Endothelial cell of umbilical vein (primary cell): ENCODE measurements around the gene RASAL2. TPM values are rescaled to one million over a fixed set of nuclear protein-coding genes. Genes with fewer than 3 reads are reported as not detected.

Experiments
- BruUV-seq: library from RNA; stranded (reverse); fragments of 400-500 nt; replicated peaks from 2 replicates; lab custom pipeline; 2021; lab: Mats Ljungman, UMichigan
- CTCF ChIA-PET: fragments of 300-600, 350-600 bp; sonication (Branson Sonifier 250); formaldehyde crosslinking; loops from one replicate; lab custom pipeline; 2021; ENCODE audit warnings: antibody characterized with exemption, inconsistent platforms; lab: Charles Lee
- POLR2A ChIA-PET: fragments of 300-600, 350-600 bp; sonication (Branson Sonifier 250); formaldehyde crosslinking; loops from one replicate; lab custom pipeline; 2021; ENCODE audit warnings: antibody characterized with exemption, inconsistent platforms; lab: Charles Lee
- DNase-seq: peaks from one replicate; pipeline ENCODE4 v3.0.0-alpha.2; 2011; ENCODE audit warnings: low read depth, low spot score
- FAIRE-seq: peaks from 2 replicates; lab custom pipeline; 2011; peaks lifted over from hg19 to GRCh38; lab: Jason Lieb, UNC
- H2AFZ ChIP-seq: 2 replicates; pipeline ENCODE4 v1.6.0; 2012; ENCODE audit warnings: low read depth, low read length, control low read depth, inconsistent platforms
- H3K27ac ChIP-seq: 2 replicates; pipeline ENCODE4 v1.5.1; 2011; ENCODE audit warnings: low read depth, mild to moderate bottlenecking, control low read depth, low read length, moderate library complexity; ENCODE audit not compliant: insufficient read depth
- H3K27me3 ChIP-seq, 2 experiments: 2 replicates each; pipeline versions ENCODE4 v1.6.0 to v1.6.1; 2011; ENCODE audit warnings: low read length in 2 of 2, mixed read lengths in 1 of 2; ENCODE audit not compliant: control insufficient read depth in 2 of 2, insufficient read depth in 2 of 2
- H3K36me3 ChIP-seq, 2 experiments: 2 replicates in 1 of 2; 3 replicates in 1 of 2; pipeline ENCODE4 v1.5.1; 2011; ENCODE audit warnings: low read length in 2 of 2, mild to moderate bottlenecking in 1 of 2, moderate library complexity in 1 of 2; ENCODE audit not compliant: control insufficient read depth in 2 of 2, insufficient read depth in 2 of 2; ENCODE audit errors: extremely low read depth in 1 of 2
- H3K4me1 ChIP-seq: 3 replicates; pipeline ENCODE4 v1.5.1; 2011; ENCODE audit warnings: mild to moderate bottlenecking, low read length; ENCODE audit not compliant: control insufficient read depth, insufficient read depth; ENCODE audit errors: extremely low read depth
- H3K4me2 ChIP-seq: 2 replicates; pipeline ENCODE4 v1.6.1; 2011; ENCODE audit warnings: low read length, control low read depth, mixed read lengths; ENCODE audit not compliant: insufficient read depth
- H3K4me3 ChIP-seq, 3 experiments: fragments of 200-600 bp in 1 of 3; sonication (generic), shearing (Covaris generic) in 1 of 3; replicated peaks in 1 of 3; 2 replicates each; pipeline ENCODE4 v1.5.1; 2011 to 2016; ENCODE audit warnings: control low read depth in 3 of 3, low read length in 3 of 3, mild to moderate bottlenecking in 2 of 3, inconsistent platforms in 1 of 3, low read depth in 1 of 3, moderate library complexity in 1 of 3; ENCODE audit not compliant: insufficient read depth in 1 of 3
- H3K79me2 ChIP-seq: 2 replicates; pipeline ENCODE4 v1.6.0; 2012; ENCODE audit warnings: low read length, inconsistent platforms; ENCODE audit not compliant: control insufficient read depth, insufficient read depth
- H3K9ac ChIP-seq: replicated peaks from 2 replicates; pipeline ENCODE3; 2011; ENCODE audit warnings: low read length, control low read depth; ENCODE audit not compliant: insufficient read depth; ENCODE audit errors: extremely low read depth
- H3K9me1 ChIP-seq: replicated peaks from 3 replicates; pipeline ENCODE4 v1.6.0; 2011; ENCODE audit warnings: mild to moderate bottlenecking, low read length; ENCODE audit not compliant: control insufficient read depth, insufficient read depth; ENCODE audit errors: extremely low read depth
- H3K9me3 ChIP-seq: replicated peaks from 2 replicates; pipeline ENCODE4 v1.5.1; 2012; ENCODE audit warnings: low read length, inconsistent platforms; ENCODE audit not compliant: control insufficient read depth, insufficient read depth
- H4K20me1 ChIP-seq: replicated peaks from 2 replicates; pipeline ENCODE3; 2011; ENCODE audit warnings: mild to moderate bottlenecking, low read length; ENCODE audit not compliant: control insufficient read depth, insufficient read depth; ENCODE audit errors: extremely low read depth
- CTCF ChIP-seq, 2 donors: IDR thresholded peaks; 1 replicate in 1 of 2; 2 replicates in 1 of 2; pipeline ENCODE4 v1.5.1; 2011; ENCODE audit warnings: low read length in 2 of 2, mild to moderate bottlenecking in 2 of 2, moderate library complexity in 2 of 2, control low read depth in 1 of 2, inconsistent platforms in 1 of 2, low read depth in 1 of 2; ENCODE audit not compliant: insufficient read depth in 1 of 2; ENCODE audit errors: extremely low read depth in 1 of 2
- EZH2 ChIP-seq: IDR thresholded peaks from 2 replicates; pipeline ENCODE4 v1.6.1; 2012; ENCODE audit warnings: borderline replicate concordance, low read depth, mild to moderate bottlenecking, moderate library complexity, low read length, inconsistent platforms; ENCODE audit not compliant: severe bottlenecking
- GATA2 ChIP-seq: IDR thresholded peaks from 2 replicates; pipeline ENCODE4 v1.7.0; 2011; ENCODE audit warnings: low read depth, mild to moderate bottlenecking, moderate library complexity, mixed read lengths, low read length; ENCODE audit not compliant: insufficient read length, insufficient read depth
- JUN ChIP-seq: IDR thresholded peaks from 2 replicates; pipeline ENCODE4 v1.6.1; 2011; ENCODE audit warnings: borderline replicate concordance, low read depth; ENCODE audit not compliant: insufficient read length, insufficient read depth
- MAX ChIP-seq: IDR thresholded peaks from 2 replicates; pipeline ENCODE4 v1.6.1; 2011; ENCODE audit not compliant: insufficient read depth, insufficient read length
- MYC ChIP-seq: IDR thresholded peaks from one replicate; pipeline ENCODE4 v1.6.1; 2011; ENCODE audit warnings: mild to moderate bottlenecking, low read depth, low read length
- POLR2A ChIP-seq: IDR thresholded peaks from 2 replicates; pipeline ENCODE4 v1.6.1; 2012; ENCODE audit warnings: low read depth, mild to moderate bottlenecking, control low read depth, low read length
- POLR2AphosphoS5 ChIP-seq: IDR thresholded peaks from 2 replicates; pipeline ENCODE4 v1.6.1; 2012; ENCODE audit warnings: low read depth, mild to moderate bottlenecking, control low read depth, low read length, moderate library complexity; ENCODE audit not compliant: insufficient read depth
- dilution Hi-C: fragments of 300-500 bp; cut with MboI; formaldehyde crosslinking; loops from one replicate; pipeline ENCODE4 v1.15.0; 2019; ENCODE audit warnings: low sequenced_read_pairs; ENCODE audit not compliant: extremely low pct_ligation_motif_present
- intact Hi-C: fragments of 100-400 bp; cut with micrococcal nuclease; formaldehyde crosslinking; loops from one replicate; pipeline ENCODE4 v1.10.0; 2022
- polyA plus RNA-seq, 4 experiments: library from polyadenylated mRNA; depleted of rRNA in 3 of 4; stranded (reverse) in 3 of 4; unstranded in 1 of 4; fragments of >200 nt; gene quantifications; 2 replicates each; pipeline versions ENCODE4 v1.2.1 to v1.2.3, GENCODE V29; 2011 to 2012; ENCODE audit warnings: missing spikeins in 1 of 4
- total RNA-seq: library from RNA; stranded (reverse); gene quantifications from 2 replicates; pipeline ENCODE4 v1.2.3, GENCODE V29; 2021

The RASAL2 gene
- total and polyA plus RNA-seq, 2 donors (not counting 3 experiments of a cell fraction or from before 2014, with no cell fraction given) = 12.5 to 15.5 TPM

GRCh38 chr1:178457651-178458050, 363.7 kb downstream of the RASAL2 start:
- Histone ChIP-seq H3K4me2 (no peak overlapping the region), H3K4me1 (no peaks in the 10 kb centered on the region), H3K36me3 (peaks cover 0 to 6% of the 10 kb centered on the region in 2 experiments), H3K9ac (no peak overlapping the region), H3K79me2 (no peaks in the 10 kb centered on the region), H3K27ac (no peak overlapping the region), H2AFZ (no peak overlapping the region), H3K4me3 (no peak overlapping the region), H3K9me3 (no peaks in the 10 kb centered on the region), H3K9me1 (no peaks in the 10 kb centered on the region), H4K20me1 (no peaks in the 10 kb centered on the region), H3K27me3 (no peaks in the 10 kb centered on the region)
- intact Hi-C loops (no loop called here), dilution Hi-C loops (no loop called here)
- no TSS peak for BruUV-seq
- TF ChIP-seq CTCF (IDR thresholded peaks at IDR 0.05; ENCODE audit: extremely low read depth in 1 of 2, insufficient read depth in 1 of 2, low read depth in 1 of 2, low read length in 2 of 2) (no peak), MYC (no peak), GATA2 (no peak), POLR2AphosphoS5 (no peak)
- DNase-seq = no peak
- ChIA-PET POLR2A (no interaction called here), CTCF (no interaction called here)
- FAIRE-seq = no peak

GRCh38 chr1:178458203-178458602, 364.3 kb downstream of the RASAL2 start:
- H4K20me1 ChIP-seq = no peaks in the 10 kb centered on the region
- H3K4me3 ChIP-seq = no peak overlapping the region
- intact Hi-C loops (no loop called here), dilution Hi-C loops (no loop called here)
- no peaks in the 10 kb centered on the region for H3K27me3 ChIP-seq
- CTCF ChIA-PET = no interaction called here
- POLR2A ChIA-PET = no interaction called here
- no peak for DNase-seq
- H3K9me1 ChIP-seq = no peaks in the 10 kb centered on the region
- no peak overlapping the region for H3K9ac ChIP-seq
- no peak overlapping the region for H3K4me2 ChIP-seq
- H3K36me3 ChIP-seq = peaks cover 0 to 6% of the 10 kb centered on the region in 2 experiments
- no peak overlapping the region for H2AFZ ChIP-seq
- no peak for TF ChIP-seq MAX
- no peak for TF ChIP-seq GATA2
- TF ChIP-seq POLR2A = no peak
- TF ChIP-seq EZH2 = no peak
- no peak for TF ChIP-seq CTCF (IDR thresholded peaks at IDR 0.05; ENCODE audit: extremely low read depth in 1 of 2, insufficient read depth in 1 of 2, low read depth in 1 of 2, low read length in 2 of 2)
- no peak for TF ChIP-seq JUN
- no peaks in the 10 kb centered on the region for H3K4me1 ChIP-seq
- BruUV-seq = no TSS peak
- no peak overlapping the region for H3K27ac ChIP-seq
- no peaks in the 10 kb centered on the region for H3K79me2 ChIP-seq
- H3K9me3 ChIP-seq = no peaks in the 10 kb centered on the region
- FAIRE-seq = no peak
